HG03520 (cell line): ENCODE results near the gene CERK.
A peak's percentile ranks its signal among the peaks of the same experiment; 100 is the strongest.
"Not testable (repeated sequence)": the region's sequence is repeated elsewhere in the genome, so short reads cannot be mapped to it uniquely, and the experiment has no call there.

Source experiments
- ATAC-seq: cut with Tn5 transposase; IDR thresholded peaks from one replicate; pipeline ENCODE4 v1.9.1; 2021; ENCODE audit warnings: mild to moderate bottlenecking, moderate library complexity; ENCODE audit not compliant: unreplicated experiment

Gene CERK, protein sequence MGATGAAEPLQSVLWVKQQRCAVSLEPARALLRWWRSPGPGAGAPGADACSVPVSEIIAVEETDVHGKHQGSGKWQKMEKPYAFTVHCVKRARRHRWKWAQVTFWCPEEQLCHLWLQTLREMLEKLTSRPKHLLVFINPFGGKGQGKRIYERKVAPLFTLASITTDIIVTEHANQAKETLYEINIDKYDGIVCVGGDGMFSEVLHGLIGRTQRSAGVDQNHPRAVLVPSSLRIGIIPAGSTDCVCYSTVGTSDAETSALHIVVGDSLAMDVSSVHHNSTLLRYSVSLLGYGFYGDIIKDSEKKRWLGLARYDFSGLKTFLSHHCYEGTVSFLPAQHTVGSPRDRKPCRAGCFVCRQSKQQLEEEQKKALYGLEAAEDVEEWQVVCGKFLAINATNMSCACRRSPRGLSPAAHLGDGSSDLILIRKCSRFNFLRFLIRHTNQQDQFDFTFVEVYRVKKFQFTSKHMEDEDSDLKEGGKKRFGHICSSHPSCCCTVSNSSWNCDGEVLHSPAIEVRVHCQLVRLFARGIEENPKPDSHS

GRCh38 chr22:46737976-46738646, at the start of gene CERK:
Gene CERK (minus strand): TSS chr22:46738252. CDS start chr22:46738148, 104 bp downstream.
- ATAC-seq: peak; percentile 37

DNA sequence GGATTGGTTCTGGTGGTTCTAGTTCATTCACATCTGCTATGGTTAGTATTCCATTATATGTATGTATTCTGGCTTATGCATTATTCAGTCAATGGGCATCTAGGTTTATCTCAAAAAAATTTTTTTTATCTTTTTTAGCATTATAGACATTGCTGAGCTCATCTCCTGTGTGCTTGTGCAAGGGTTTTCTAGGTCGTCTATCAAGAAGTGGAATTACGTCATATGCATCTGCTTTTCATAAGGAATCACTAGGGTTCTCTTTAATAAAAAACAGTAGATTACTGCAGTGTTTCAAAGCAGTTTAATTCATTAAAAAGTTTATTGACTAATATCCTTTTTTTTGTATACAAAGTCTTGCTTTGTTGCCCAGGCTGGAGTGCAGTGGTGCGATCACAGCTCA, 45.7 kb upstream of the CERK start:
- no peak for ATAC-seq

- not testable (repeated sequence) for ATAC-seq
Measured at GRCh38 chr22:46782200-46782599, 44.1 kb upstream of the CERK start.

DNA sequence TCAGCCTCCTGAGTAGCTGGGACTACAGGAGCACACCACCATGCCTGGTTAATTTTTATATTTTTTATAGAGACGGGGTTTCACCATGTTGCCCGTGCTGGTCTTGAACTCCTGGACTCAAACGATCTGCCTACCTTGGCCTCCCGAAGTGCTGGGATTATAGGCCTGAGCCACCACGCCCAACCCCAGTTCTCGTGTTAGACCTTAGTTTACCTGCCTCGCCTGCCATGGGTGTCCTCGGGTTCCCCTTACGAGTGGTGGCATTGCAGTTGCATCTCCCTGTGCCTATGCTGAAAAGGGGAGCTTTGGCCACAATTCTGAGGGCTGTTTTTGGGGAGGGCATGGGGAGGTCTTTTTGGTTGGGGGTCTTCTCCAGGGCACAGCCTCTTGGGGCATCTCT, 43.2 kb upstream of the CERK start:
- ATAC-seq: no peak

DNA sequence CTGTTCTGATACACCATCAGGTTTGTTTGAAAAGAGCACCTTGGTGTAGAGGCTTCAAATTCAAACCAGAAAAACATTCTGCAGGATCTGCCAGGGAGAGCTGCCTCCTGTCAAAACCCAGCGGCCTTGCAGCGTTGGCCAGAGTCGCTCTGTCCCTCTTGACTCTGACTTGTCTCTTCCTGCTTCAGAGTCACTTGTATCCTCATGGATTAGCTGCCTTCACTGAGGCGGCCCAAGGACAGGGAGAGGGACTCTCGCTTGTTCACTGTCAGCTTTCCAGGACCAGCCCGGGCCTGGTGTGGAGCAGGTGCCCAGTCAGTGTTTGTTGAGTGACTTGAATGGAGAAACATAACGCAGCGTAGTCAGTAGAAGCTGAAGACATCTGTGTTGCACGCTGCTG, 42.4 kb upstream of the CERK start:
- ATAC-seq: no peak

GRCh38 chr22:46779651-46780050, 41.6 kb upstream of the CERK start:
- ATAC-seq: no peak

- ATAC-seq: no peak
Measured at GRCh38 chr22:46779023-46779422, 41.0 kb upstream of the CERK start.

- no peak for ATAC-seq
Measured at GRCh38 chr22:46777609-46777970, 39.5 kb upstream of the CERK start.

DNA sequence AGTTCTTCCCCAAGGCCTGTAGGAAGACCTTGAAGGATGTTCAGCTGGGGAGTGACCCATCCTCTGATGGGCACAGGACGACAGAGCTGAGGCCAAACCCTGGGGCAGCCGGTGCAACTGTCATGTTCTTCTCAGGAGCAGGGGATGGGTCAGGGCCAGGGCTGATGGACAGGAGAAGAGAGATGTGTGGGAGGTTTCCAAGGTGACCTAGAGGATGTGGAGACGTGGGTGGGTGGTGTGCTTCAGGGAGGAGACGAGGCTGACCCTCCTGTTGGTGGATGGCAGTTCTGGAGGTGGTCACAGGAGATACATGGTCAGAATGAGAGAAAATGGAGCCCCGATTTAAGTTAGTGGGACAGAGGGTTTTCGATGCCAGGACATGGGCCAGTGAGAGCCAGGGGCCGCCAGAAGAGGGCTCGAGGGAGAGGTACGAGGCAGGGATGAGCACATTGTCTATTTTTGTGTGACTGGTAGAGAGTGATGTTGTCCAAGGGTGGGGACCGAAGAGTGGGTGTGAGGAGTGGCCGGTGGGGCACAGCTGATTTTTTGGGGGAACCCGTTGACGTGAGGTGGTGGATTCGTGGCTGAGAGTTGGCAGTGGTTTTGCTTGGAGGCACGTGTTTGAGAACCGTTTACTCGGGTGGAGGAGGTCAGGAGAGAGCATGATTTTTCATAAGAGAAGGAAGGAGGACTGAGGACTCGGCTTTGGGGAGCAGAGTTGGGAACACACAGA, 39.0 kb upstream of the CERK start:
- no peak for ATAC-seq

- no peak for ATAC-seq
Measured at GRCh38 chr22:46775850-46776826, 38.1 kb upstream of the CERK start.

DNA sequence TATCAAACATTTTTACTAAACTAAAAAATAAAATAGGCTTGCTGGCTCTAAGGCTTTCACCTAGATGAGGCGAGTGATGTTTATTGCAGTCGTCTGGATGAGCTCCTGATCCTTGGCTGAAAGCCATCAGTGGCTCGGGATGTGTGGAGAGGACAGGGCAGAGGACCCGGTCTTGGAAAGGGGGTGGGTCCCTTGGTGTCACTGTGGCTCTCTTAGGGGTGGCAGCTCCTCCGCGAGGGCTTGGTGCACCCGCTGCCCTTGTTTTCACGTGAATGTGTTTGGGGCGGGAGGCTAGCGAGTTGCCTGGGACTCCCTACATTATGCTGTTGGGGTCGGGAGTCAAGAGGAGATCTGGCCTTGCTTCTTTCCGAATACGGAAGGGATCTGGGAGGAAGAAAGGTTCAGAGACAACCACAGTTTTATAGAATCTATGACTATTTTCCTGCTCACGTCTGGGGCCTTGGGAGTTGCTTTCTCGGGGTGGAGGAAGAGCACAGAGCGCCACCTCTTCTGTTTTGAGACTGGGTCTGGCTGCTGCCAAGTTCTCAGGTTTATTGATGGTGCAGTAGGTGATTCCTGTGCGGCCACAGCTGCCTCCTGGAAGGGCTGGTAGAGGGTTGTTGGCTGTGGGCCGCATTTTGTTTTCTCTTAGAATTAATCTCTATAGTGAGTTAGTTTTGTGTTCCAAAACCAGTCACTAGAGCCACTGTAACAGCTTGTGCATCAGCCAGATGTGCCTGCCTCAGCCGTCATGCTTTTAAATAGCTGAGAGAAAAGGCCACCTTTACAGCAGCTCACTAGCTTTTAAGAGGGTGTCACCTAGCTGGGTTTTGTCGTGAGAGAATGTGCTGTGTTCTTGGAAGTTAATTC, 37.2 kb upstream of the CERK start:
- no peak for ATAC-seq

DNA sequence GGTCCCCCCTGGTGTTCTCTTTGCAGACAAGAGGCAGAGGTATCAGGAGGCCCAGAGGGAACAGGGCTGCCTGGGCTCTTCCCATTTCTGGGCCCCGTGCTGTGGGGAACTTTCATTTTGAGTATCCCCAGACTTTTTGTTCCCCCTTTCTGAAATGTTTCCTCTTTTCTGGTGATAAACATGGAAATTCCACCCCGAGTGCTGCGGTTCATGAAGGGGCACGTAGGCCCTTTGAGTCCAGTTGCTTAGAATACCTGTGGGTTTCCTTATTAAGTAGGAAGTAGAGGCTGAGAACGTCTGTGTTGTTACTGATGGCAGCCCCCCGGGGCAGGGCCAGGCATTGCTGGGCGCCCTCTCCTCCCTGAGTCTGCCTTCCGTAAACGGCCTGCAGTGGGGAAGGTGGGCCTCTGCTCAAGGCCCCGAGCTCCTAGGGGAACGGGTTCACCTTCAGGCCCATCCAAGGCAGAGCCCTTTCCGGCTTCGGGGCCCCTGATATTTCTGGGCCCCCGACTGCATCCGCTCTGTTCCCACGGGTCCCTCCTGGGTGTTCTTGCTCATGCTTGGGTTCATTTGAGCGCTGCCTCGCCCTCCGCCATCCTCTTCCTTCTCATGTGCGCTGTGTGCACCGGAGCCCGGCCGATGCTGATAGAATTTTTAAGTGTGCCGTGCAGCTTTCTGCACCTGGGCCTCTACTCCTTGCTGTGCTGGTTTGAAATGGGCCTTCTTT, 36.4 kb upstream of the CERK start:
- peak; percentile 37 for ATAC-seq

DNA sequence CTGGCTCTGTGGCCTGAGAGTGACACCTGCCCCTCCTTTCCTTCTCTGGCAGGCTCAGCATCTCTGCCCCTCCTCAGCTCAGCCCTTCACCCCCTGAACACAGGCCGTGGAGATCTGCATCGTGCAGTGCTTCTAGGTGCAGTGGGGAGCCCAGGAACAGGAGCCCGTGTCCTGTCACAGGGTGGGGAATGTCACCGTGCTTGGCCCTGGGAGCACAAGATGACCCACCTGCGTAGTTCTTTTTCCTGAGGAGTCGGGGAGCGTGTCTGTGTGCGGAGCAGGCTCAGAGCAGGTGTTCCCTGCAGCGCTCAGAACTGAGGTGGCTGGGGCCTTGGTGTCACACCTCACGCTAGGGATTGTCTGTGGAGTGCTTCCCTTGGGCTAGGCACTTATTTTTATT, 35.0 kb upstream of the CERK start:
- ATAC-seq: no peak

GRCh38 chr22:46770726-46771125, 32.7 kb upstream of the CERK start:
- no peak for ATAC-seq

DNA sequence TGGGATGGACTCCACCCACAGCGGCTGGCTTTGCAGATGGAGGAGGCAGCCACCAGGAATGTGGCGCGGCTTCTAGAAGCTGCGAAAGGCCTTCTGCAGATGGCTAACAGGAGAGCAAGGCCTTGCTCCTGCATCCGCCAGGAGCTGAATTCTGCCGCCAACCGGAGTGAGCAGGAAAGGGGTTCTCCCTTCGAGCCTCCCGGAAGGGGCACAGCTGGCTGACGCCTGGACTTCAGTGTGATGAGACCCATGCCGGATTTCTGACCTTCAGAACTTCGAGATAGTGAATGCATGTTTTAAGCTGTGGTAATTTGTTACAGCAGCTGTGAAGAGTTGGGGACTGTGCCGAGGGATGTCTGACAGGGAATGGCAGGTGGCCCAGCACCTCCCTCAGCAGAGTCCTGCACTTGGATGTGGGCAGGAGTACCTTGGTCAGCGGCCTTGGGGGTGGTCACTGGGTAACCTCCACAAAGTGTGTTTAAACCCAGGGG, 32.1 kb upstream of the CERK start:
- no peak for ATAC-seq

DNA sequence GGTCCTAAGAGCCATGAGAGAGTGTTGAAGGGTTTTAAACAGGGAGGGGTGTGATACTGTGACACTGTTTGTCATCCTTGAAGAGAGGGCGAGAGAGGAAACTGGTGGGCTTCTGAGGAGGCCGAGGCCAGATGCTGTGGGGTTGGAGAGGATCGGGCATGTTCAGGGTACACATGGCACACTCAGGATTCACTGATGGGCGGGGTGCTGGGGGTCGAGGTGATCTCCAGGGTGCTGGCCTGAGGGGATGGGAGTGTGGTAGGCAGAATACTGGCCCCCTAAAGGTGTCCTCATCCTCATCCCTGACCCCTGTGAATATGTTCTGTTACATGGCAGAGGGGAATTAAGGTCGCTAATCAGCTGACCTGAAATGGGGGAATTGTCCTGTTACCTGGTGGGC, 31.7 kb upstream of the CERK start:
- ATAC-seq: no peak

- no peak for ATAC-seq
Measured at GRCh38 chr22:46769191-46769675, 31.2 kb upstream of the CERK start.

DNA sequence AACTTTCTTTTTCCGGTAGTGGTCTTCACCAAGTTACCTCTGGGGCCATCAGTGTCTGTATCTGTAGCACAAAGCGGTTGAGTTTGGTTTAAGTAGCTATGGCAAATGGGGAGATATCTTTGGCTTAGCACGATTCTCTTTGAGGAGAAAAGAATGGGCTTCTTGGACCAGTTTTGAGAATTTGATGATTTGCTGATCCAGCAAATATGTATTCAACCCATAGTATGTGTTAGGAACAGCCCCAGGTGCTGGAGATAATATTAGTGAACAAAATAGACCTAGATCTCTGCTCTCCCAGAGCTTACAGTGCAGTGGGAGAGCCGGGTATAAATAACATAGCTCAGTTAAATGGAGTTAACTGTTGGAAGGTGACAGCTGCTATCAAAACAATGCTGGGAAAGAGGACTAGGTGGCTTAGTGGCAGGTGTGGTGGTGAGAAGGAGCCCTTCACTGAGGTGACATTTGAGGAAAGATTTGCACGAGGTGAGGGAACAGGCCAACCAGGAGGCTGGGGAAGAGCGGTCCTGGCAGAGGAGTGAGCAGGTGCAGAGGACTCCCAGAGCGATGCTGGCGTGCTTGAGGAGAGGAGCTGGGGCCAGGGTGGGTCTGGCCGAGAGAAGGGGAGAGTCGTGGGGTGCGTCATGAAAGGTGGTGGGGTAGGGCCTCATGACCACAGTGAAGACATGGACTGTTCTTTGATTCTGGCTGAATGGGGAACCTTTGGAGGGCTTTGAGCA, 29.4 kb upstream of the CERK start:
- no peak for ATAC-seq
